Muscle layer of duodenum (tissue), 2 donors: ENCODE results near the gene SLIT1.

Experiments
- H3K27ac ChIP-seq: one replicate; pipeline ENCODE4 v1.7.0; 2013; ENCODE audit warnings: mild to moderate bottlenecking, low read length
- H3K27me3 ChIP-seq: one replicate; pipeline ENCODE4 v1.7.0; 2013; ENCODE audit warnings: low read depth, mild to moderate bottlenecking, control low read depth, low read length
- H3K36me3 ChIP-seq, 2 donors: one replicate each; pipeline ENCODE4 v1.7.0; 2013; ENCODE audit warnings: low read length in 2 of 2, control low read depth in 1 of 2, mild to moderate bottlenecking in 1 of 2; ENCODE audit not compliant: insufficient read depth in 2 of 2, control insufficient read depth in 1 of 2
- H3K4me1 ChIP-seq, 2 donors: one replicate each; pipeline ENCODE4 v1.7.0; 2013; ENCODE audit warnings: low read length in 2 of 2, mild to moderate bottlenecking in 2 of 2, control low read depth in 1 of 2, moderate library complexity in 1 of 2; ENCODE audit not compliant: insufficient read depth in 2 of 2, control insufficient read depth in 1 of 2
- H3K4me3 ChIP-seq, 2 donors: one replicate each; pipeline ENCODE4 v1.7.0; 2013; ENCODE audit warnings: low read length in 2 of 2, low read depth in 1 of 2, mild to moderate bottlenecking in 1 of 2
- H3K9me3 ChIP-seq, 2 donors: one replicate each; pipeline ENCODE4 v1.7.0; 2013; ENCODE audit warnings: low read length in 2 of 2, control low read depth in 1 of 2, mild to moderate bottlenecking in 1 of 2; ENCODE audit not compliant: control insufficient read depth in 1 of 2
- donor health status: healthy.

SLIT1 gene

GRCh38 chr10:97123765-97124164 is 62.0 kb downstream of the SLIT1 start:
- no peak overlapping the region for H3K4me3 ChIP-seq
- no peak overlapping the region for H3K27ac ChIP-seq
- H3K27me3 ChIP-seq = no peaks in the 10 kb centered on the region
- H3K4me1 ChIP-seq = no peaks in the 10 kb centered on the region
- no peaks in the 10 kb centered on the region for H3K36me3 ChIP-seq
- H3K9me3 ChIP-seq = no peaks in the 10 kb centered on the region

GRCh38 chr10:97121041-97121440 is 64.7 kb downstream of the SLIT1 start:
- Histone ChIP-seq H3K4me1 (no peaks in the 10 kb centered on the region), H3K9me3 (no peaks in the 10 kb centered on the region), H3K27ac (no peak overlapping the region), H3K27me3 (no peaks in the 10 kb centered on the region), H3K36me3 (no peaks in the 10 kb centered on the region), H3K4me3 (no peak overlapping the region)

GRCh38 chr10:97120370-97120769 is 65.4 kb downstream of the SLIT1 start:
- H3K9me3 ChIP-seq = no peaks in the 10 kb centered on the region
- no peak overlapping the region for H3K27ac ChIP-seq
- no peaks in the 10 kb centered on the region for H3K36me3 ChIP-seq
- H3K27me3 ChIP-seq = no peaks in the 10 kb centered on the region
- H3K4me3 ChIP-seq = no peak overlapping the region
- no peaks in the 10 kb centered on the region for H3K4me1 ChIP-seq

GRCh38 chr10:97119058-97119745 is 66.6 kb downstream of the SLIT1 start:
- no peaks in the 10 kb centered on the region for H3K4me1 ChIP-seq
- no peaks in the 10 kb centered on the region for H3K27me3 ChIP-seq
- no peaks in the 10 kb centered on the region for H3K9me3 ChIP-seq
- no peaks in the 10 kb centered on the region for H3K36me3 ChIP-seq
- H3K27ac ChIP-seq = no peak overlapping the region
- H3K4me3 ChIP-seq = no peak overlapping the region

- Histone ChIP-seq H3K27me3 (no peaks in the 10 kb centered on the region), H3K4me3 (no peak overlapping the region), H3K36me3 (no peaks in the 10 kb centered on the region), H3K27ac (no peak overlapping the region), H3K9me3 (no peaks in the 10 kb centered on the region), H3K4me1 (no peaks in the 10 kb centered on the region)
These were observed 68.4 kb downstream of the SLIT1 start for GRCh38 chr10:97117372-97117771.

DNA sequence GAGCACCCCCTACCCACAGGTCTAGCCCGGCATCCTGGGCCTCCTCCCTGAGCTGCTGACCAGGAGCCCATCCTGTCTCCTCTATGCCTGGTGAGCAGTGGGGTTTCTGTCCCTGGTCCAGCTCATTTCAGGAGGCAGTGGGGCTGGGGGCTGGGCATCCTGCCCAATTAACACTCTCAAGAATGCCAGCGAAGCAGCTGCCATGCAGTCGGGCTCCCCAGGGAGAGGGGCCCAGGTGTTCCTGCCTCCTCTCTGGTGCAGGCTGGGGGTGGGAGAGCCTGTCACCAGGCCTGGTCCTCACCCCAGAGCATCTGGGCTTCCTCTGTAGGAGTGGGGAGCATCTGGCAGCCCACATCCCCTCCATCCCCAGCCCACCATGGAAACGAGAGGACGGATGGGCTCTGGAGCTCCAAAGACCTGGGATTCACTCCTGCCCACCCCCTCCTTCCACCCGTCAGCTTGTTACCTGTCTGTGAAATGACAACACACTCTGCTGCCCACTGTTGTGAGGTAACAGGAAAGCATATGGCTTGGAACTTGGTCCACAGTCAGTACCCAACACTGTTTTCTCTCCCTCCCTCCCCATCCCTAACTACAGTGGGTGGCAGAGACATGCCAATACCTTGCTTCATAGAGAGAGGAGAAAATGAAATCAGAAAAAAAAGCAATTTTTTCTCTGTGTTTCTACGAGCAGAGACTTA is 69.1 kb downstream of the SLIT1 start:
- Histone ChIP-seq H3K9me3 (no peaks in the 10 kb centered on the region), H3K27me3 (no peaks in the 10 kb centered on the region), H3K36me3 (no peaks in the 10 kb centered on the region), H3K27ac (no peak overlapping the region), H3K4me1 (no peaks in the 10 kb centered on the region), H3K4me3 (no peak overlapping the region)

DNA sequence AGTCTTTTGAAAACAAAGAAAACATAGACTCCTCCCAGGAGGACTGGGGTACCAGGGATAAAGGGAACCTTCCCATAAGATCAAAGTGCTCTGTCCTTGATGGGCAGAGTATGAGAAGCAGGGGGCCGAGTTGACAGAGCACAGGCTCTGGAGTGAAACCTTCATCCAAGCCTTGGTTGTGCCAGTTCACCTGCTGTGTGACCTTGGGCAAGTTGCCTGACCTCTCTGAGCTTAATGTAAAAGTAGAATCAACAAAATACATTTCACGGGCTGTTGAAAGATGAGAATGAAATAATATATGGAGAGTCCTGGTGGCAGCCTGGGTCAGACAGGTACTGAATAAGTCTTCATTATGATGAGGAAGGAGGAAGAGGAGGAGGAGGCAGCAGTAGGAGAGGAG is 69.9 kb downstream of the SLIT1 start:
- Histone ChIP-seq H3K4me1 (no peaks in the 10 kb centered on the region), H3K36me3 (no peaks in the 10 kb centered on the region), H3K27ac (no peak overlapping the region), H3K9me3 (no peaks in the 10 kb centered on the region), H3K4me3 (no peak overlapping the region), H3K27me3 (no peaks in the 10 kb centered on the region)

GRCh38 chr10:97111615-97112014 is 74.1 kb downstream of the SLIT1 start:
- Histone ChIP-seq H3K36me3 (no peaks in the 10 kb centered on the region), H3K4me3 (no peak overlapping the region), H3K27ac (no peak overlapping the region), H3K4me1 (peaks cover 0 to 3% of the 10 kb centered on the region in 2 donors), H3K27me3 (no peaks in the 10 kb centered on the region), H3K9me3 (no peaks in the 10 kb centered on the region)

DNA sequence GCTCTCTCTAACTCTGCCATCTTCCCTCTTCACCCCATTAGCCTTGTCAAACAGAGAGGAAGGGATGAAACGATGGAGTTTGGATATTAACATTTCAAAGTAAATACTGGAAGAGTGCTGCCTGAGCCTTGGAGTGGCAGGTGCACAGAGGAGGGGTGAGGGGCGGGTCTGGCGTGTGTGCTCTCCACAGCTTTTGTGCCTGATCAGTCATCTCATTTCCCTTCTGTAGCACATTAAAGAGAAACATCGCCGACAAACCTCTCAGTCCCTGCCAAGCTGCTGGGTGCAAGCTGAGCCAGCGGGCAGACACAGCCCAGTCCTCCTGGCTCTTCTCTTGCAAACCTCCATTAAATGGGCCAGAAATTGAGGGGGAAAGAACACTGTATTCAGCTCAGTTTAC is 76.2 kb downstream of the SLIT1 start:
- no peaks in the 10 kb centered on the region for H3K9me3 ChIP-seq
- H3K4me1 ChIP-seq = peaks cover 0 to 3% of the 10 kb centered on the region in 2 donors
- no peaks in the 10 kb centered on the region for H3K36me3 ChIP-seq
- no peak overlapping the region for H3K27ac ChIP-seq
- no peak overlapping the region for H3K4me3 ChIP-seq
- no peaks in the 10 kb centered on the region for H3K27me3 ChIP-seq

- Histone ChIP-seq H3K27ac (no peak overlapping the region), H3K36me3 (no peaks in the 10 kb centered on the region), H3K4me1 (peaks cover 0 to 3% of the 10 kb centered on the region in 2 donors), H3K27me3 (no peaks in the 10 kb centered on the region), H3K4me3 (no peak overlapping the region), H3K9me3 (no peaks in the 10 kb centered on the region)
These were observed 78.2 kb downstream of the SLIT1 start for GRCh38 chr10:97107551-97107950.

DNA sequence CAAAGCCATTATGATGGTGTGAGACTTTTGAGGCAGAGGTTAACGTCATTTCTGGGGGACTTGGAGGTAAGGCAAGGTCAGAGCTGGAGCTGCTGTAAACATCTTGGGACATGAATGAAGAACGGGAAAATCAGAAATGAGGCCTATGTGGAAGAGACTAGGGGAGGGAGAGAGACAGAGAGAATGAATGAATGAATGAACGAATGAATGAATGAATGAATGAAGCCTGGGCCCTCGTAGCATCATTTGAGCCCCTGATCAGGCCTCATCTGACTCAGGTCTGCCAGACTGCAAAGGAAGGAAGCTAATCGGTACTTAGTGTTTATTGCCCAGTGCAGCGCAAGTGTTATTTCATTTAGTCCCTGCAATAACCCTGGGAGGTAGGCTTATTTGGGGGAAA is 79.6 kb downstream of the SLIT1 start:
- H3K36me3 ChIP-seq = no peaks in the 10 kb centered on the region
- H3K4me1 ChIP-seq = peaks cover 0 to 3% of the 10 kb centered on the region in 2 donors
- H3K27me3 ChIP-seq = no peaks in the 10 kb centered on the region
- no peaks in the 10 kb centered on the region for H3K9me3 ChIP-seq
- no peak overlapping the region for H3K4me3 ChIP-seq
- no peak overlapping the region for H3K27ac ChIP-seq

- no peaks in the 10 kb centered on the region for H3K36me3 ChIP-seq
- no peaks in the 10 kb centered on the region for H3K9me3 ChIP-seq
- peaks cover 0 to 3% of the 10 kb centered on the region in 2 donors for H3K4me1 ChIP-seq
- no peaks in the 10 kb centered on the region for H3K27me3 ChIP-seq
- H3K27ac ChIP-seq = no peak overlapping the region
- H3K4me3 ChIP-seq = no peak overlapping the region
These were observed 80.5 kb downstream of the SLIT1 start for GRCh38 chr10:97105303-97105702.
